HUES48 (cell line): ENCODE measurements around the gene EPHB2.

Source experiments
- H3K27ac ChIP-seq: one replicate; pipeline ENCODE4 v1.7.0; 2013; ENCODE audit warnings: low read depth, low read length, inconsistent platforms
- H3K27me3 ChIP-seq: 2 replicates; pipeline ENCODE4 v1.6.1; 2013; ENCODE audit warnings: mild to moderate bottlenecking, low read length; ENCODE audit not compliant: control insufficient read depth, insufficient read depth
- H3K36me3 ChIP-seq: 2 replicates; pipeline ENCODE4 v1.6.1; 2013; ENCODE audit warnings: low read length; ENCODE audit not compliant: control insufficient read depth, insufficient read depth
- H3K4me1 ChIP-seq: 2 replicates; pipeline ENCODE4 v1.6.1; 2013; ENCODE audit warnings: mild to moderate bottlenecking, low read length; ENCODE audit not compliant: control insufficient read depth, insufficient read depth
- H3K4me3 ChIP-seq: 2 replicates; pipeline ENCODE4 v1.5.1; 2013; ENCODE audit warnings: mild to moderate bottlenecking, low read depth, low read length
- H3K9ac ChIP-seq: 2 replicates; pipeline ENCODE4 v1.6.1; 2013; ENCODE audit warnings: mild to moderate bottlenecking, low read depth, low read length, moderate library complexity
- H3K9me3 ChIP-seq: 2 replicates; pipeline ENCODE4 v1.6.1; 2013; ENCODE audit warnings: low read length; ENCODE audit not compliant: control insufficient read depth, insufficient read depth

The EPHB2 gene

GRCh38 chr1:22753481-22753971 is 42.9 kb downstream of the EPHB2 start:
- H3K9ac ChIP-seq: no peak overlapping the region
- H3K27ac ChIP-seq: no peak overlapping the region
- no peaks in the 10 kb centered on the region for H3K9me3 ChIP-seq
- H3K27me3 ChIP-seq: no peaks in the 10 kb centered on the region
- no peaks in the 10 kb centered on the region for H3K36me3 ChIP-seq
- no peak overlapping the region for H3K4me3 ChIP-seq
- H3K4me1 ChIP-seq: no peaks in the 10 kb centered on the region

DNA sequence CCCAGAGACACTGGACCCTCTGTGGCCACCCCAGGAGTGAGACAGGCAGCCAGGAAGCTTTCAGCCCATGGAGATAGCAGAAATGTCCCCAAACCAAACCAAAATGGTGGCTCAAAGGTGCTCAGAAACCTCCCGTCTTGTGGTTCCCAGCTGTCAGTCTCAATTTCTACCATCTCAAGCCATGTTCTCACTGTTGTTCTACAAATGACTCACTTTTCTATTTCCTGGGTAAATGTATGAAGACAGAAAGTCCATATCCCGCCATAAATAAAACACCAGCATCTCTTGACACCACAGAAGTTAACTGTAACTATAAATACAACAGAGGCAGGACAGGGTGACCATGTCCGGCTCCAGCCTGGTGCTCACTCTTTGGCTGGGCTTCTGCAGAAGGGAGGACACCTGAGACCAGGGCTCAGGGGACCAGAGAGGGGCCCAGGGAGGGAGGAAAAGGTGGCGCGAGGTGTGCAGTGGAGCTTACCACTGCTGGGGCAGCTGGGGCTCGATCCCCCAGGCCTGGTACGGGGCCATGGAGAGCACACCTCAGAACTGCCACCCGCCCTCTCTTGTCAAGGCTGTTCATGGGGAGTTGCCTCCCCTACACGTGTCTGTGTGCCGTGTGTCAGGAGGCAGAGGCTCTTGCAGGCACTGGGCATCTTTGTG is 43.6 kb downstream of the EPHB2 start:
- no peak overlapping the region for H3K4me3 ChIP-seq
- no peak overlapping the region for H3K27ac ChIP-seq
- no peaks in the 10 kb centered on the region for H3K36me3 ChIP-seq

DNA sequence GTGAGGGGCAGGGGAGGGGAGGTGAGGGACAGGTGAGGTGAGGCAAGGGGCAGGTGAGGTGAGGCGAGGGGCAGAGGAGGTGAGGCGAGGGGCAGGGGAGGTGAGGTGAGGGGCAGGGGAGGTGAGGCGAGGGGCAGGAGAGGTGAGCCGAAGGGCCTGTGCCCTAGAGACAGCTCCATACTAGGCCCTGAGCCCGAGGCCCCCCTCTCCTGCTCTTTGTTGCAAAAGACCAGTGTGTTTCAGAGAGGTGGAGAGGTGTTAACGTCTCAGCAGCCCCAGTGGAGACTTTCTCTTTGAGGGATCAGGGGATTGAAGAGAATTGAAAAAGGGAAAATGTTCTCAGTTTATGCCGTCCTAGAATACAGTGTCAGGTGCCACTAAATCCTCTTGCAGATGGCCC is 44.2 kb downstream of the EPHB2 start:
- H3K9ac ChIP-seq: no peak overlapping the region
- H3K4me3 ChIP-seq: no peak overlapping the region
- H3K27me3 ChIP-seq: no peaks in the 10 kb centered on the region
- no peak overlapping the region for H3K27ac ChIP-seq
- no peaks in the 10 kb centered on the region for H3K4me1 ChIP-seq
- H3K9me3 ChIP-seq: no peaks in the 10 kb centered on the region
- no peaks in the 10 kb centered on the region for H3K36me3 ChIP-seq

More for the DNA sequence above, 43.6 kb downstream of the EPHB2 start:
- H3K9ac ChIP-seq: no peak overlapping the region
- H3K27me3 ChIP-seq: no peaks in the 10 kb centered on the region
- H3K9me3 ChIP-seq: no peaks in the 10 kb centered on the region
- no peaks in the 10 kb centered on the region for H3K4me1 ChIP-seq

- Histone ChIP-seq H3K36me3 (no peaks in the 10 kb centered on the region), H3K9me3 (no peaks in the 10 kb centered on the region), H3K4me3 (no peak overlapping the region), H3K4me1 (no peaks in the 10 kb centered on the region), H3K27ac (no peak overlapping the region), H3K27me3 (no peaks in the 10 kb centered on the region), H3K9ac (no peak overlapping the region)
Observed at GRCh38 chr1:22755641-22756040, 45.0 kb downstream of the EPHB2 start.

DNA sequence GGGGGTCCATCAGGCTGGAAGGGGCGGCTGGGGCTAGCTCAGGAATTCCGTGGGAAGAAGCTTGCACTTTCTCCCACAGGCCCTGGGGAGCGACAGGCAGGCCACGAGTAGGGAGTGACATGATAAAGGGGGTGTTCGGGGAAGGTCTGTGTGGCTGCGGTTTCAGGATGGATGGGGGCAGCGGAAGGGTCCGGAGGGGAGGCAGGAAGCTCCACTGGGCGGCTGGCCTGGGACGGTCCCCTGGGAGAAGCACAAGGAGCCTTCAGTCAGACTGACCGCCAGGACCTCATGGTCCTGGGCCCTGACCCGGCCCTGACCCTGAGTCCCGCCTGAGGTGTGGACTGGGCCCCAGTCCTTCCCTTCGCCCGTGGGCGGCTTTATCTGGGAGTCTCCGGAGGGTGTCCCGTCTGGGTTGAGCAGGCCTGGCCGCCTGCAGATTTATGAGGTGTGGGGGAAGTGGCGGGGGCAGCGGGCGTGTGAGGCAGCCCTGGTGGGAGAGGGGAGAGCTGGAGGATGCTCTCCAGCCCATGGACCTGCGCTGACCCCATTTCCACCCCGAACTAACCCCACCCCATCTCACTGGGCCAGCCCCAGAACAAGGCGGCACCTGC is 45.6 kb downstream of the EPHB2 start:
- Histone ChIP-seq H3K27ac (no peak overlapping the region), H3K36me3 (no peaks in the 10 kb centered on the region), H3K4me3 (no peak overlapping the region), H3K9me3 (no peaks in the 10 kb centered on the region), H3K9ac (no peak overlapping the region), H3K4me1 (no peaks in the 10 kb centered on the region), H3K27me3 (no peaks in the 10 kb centered on the region)

DNA sequence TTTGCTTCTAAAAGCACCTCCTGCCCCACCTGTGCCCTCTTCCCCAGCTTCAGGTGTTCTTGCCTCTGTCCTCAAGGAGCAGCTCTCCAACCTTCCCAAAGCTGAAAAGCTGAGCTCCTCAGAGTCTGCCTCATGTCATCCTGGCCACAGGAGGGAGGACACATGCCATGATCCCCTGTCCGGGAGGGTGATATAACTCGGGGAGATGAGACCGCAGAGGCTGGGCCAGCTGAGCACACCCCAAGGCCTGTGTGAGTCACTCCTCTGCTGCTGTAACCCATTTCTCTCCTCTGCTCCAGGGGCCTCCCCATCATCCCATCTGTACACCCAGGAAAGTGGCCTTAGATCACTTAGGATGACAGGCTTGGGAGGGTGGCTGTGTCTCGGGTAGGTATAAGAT is 49.8 kb downstream of the EPHB2 start:
- H3K9ac ChIP-seq: no peak overlapping the region
- H3K27ac ChIP-seq: no peak overlapping the region
- no peaks in the 10 kb centered on the region for H3K9me3 ChIP-seq
- no peak overlapping the region for H3K4me3 ChIP-seq
- H3K36me3 ChIP-seq: no peaks in the 10 kb centered on the region
- H3K27me3 ChIP-seq: no peaks in the 10 kb centered on the region
- H3K4me1 ChIP-seq: no peaks in the 10 kb centered on the region

- Histone ChIP-seq H3K4me3 (no peak overlapping the region), H3K27me3 (no peaks in the 10 kb centered on the region), H3K9me3 (no peaks in the 10 kb centered on the region), H3K36me3 (no peaks in the 10 kb centered on the region), H3K9ac (no peak overlapping the region), H3K4me1 (no peaks in the 10 kb centered on the region), H3K27ac (no peak overlapping the region)
Observed at GRCh38 chr1:22761101-22761500, 50.5 kb downstream of the EPHB2 start.

DNA sequence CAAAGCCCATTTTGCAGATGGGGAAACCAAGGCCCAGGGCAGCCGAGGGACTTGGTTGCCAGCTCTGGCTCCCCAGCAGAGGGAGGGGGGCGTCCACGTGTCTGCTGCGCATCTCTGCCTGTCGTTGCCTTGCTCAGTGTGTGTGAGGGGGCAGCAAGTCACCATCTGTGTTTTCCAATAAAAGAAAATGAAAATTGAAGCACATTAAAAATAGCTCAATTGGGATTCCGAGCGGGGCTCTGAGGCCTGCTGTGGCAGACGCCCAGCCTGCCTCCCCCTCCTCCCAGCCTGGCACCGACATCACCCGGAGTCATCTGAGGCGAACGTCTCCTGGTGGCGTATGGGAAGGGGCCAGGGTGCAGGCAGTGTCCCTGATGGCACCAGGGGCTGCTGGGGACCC is 51.2 kb downstream of the EPHB2 start:
- H3K36me3 ChIP-seq: no peaks in the 10 kb centered on the region

DNA sequence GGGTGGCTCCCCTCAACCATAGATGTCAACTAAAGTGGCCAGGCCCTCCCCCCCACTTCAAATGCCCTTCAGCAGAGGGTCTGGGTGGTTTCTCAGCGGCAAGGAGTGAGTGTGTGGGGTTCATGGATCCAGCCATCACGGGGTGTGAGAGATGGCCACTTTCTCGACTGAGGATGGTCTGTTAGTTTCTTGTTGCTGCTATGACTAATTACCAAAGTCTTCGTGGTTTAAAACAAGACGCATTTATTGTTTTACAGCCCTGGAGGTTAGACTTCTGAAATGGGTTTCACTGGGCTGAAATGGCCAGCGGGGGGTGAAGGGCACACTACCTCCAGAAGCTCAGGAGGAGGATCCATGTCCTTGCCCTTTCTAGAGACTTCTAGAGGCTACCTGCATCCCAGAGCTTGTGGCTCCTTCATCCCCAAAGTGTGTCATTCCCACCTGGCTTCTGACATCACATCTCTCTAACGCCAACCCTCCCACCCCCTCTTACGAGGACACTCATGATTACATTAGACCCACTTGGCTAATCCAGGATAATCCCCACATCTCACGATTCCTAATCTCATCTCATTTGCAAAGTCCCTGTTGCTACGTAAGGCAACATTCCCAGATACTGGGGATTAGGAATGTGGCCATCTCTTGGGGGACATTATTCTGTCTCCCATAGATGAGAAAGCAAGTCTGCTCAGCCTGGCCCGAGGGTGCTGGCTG is 53.0 kb downstream of the EPHB2 start:
- Histone ChIP-seq H3K36me3 (no peaks in the 10 kb centered on the region), H3K9me3 (no peaks in the 10 kb centered on the region), H3K9ac (no peak overlapping the region), H3K4me1 (no peaks in the 10 kb centered on the region), H3K27me3 (no peaks in the 10 kb centered on the region), H3K27ac (no peak overlapping the region), H3K4me3 (no peak overlapping the region)

More for the DNA sequence above, 51.2 kb downstream of the EPHB2 start:
- H3K4me1 ChIP-seq: no peaks in the 10 kb centered on the region
- H3K27ac ChIP-seq: no peak overlapping the region
- H3K9me3 ChIP-seq: no peaks in the 10 kb centered on the region
- H3K9ac ChIP-seq: no peak overlapping the region
- H3K27me3 ChIP-seq: no peaks in the 10 kb centered on the region
- no peak overlapping the region for H3K4me3 ChIP-seq

- Histone ChIP-seq H3K9me3 (no peaks in the 10 kb centered on the region), H3K27me3 (no peaks in the 10 kb centered on the region), H3K4me3 (no peak overlapping the region), H3K4me1 (no peaks in the 10 kb centered on the region), H3K36me3 (no peaks in the 10 kb centered on the region), H3K27ac (no peak overlapping the region), H3K9ac (no peak overlapping the region)
Observed at GRCh38 chr1:22767852-22768251, 57.2 kb downstream of the EPHB2 start.

DNA sequence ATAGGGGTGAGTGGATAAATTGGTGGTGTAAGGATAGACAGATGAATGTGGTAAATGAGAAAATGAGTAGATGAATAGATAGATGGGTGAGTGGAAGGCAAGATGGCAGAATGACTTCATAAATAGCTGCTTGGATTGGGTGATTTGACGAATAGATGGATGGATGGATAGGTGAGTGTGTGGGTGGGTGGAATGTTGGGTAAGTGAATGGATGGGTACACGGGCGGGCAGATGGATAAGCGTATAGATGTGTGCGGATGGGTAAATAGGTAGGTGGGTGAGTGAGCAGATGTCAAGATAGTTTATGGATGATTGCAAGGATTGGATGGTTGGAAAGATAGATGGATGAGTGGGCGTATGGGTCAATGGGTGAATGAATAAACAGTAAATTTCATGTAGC is 59.3 kb downstream of the EPHB2 start:
- Histone ChIP-seq H3K9ac (no peak overlapping the region), H3K27ac (no peak overlapping the region), H3K27me3 (no peaks in the 10 kb centered on the region), H3K4me3 (no peak overlapping the region), H3K4me1 (no peaks in the 10 kb centered on the region), H3K9me3 (no peaks in the 10 kb centered on the region), H3K36me3 (no peaks in the 10 kb centered on the region)
